GM21515 (cell line): ENCODE results near the gene MYO18B.

Experiments
- ATAC-seq: cut with Tn5 transposase; IDR thresholded peaks from one replicate; pipeline ENCODE4 v1.9.1; 2021; ENCODE audit not compliant: unreplicated experiment

MYO18B gene

GRCh38 chr22:26072621-26073020 lies 330.6 kb downstream of the MYO18B start:
- no peak for ATAC-seq

GRCh38 chr22:26075251-26075650 lies 333.3 kb downstream of the MYO18B start:
- ATAC-seq = no peak

DNA sequence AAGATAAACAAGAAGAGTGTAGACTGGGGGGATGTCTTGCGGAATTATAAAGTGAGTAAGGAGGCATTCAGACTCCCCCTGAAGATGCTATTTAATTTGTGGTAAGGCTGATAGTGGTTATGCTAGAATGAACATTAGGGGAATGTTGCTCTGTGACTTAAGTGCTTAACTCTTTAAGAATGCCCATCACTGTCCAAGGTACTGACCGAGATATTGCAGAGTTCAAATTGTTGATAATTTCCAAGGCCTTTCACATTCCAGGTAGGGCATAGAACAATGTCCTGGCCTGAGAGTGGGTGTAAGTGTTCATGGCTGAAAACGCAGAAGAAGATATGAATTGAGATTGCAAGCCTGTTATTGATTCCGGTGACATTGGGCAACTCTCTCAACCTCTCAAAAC lies 337.0 kb downstream of the MYO18B start:
- no peak for ATAC-seq
